ENCODE data around the gene BBOF1. TPM values are rescaled to one million over a fixed set of nuclear protein-coding genes. Genes with fewer than 3 reads are reported as not detected.
A peak's percentile ranks its signal among the peaks of the same experiment; 100 is the strongest.

BBOF1 gene
- total RNA-seq, 4 donors from 2014 or later, result 8.6 to 11.8 (median 9.9) TPM

DNA sequence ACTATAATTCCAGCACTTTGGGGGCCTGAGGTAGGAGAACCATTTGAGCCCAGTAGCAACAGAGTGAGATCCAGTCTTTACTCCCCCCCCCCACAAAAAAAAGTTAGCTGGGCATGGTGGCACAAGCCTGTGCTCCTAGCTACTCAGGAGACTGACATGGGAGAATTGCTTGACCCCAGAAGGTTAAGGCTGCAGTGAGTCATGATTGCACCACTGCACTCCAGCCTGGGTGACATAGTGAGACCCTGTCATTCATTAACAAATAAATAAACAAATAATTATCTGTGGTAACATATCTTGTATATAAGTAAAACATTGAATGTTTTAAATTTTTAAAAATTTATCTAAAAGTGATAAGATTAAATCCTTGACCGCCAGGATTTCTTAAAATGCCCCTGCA is 4.8 kb upstream of the BBOF1 start:
- Histone ChIP-seq H3K27ac (replicated peaks in 1 of 4) (no peak overlapping the region), H3K36me3 (peaks cover 0 to 37% (median 24%) of the 10 kb centered on the region in 4 donors), H3K9me3 (no peaks in the 10 kb centered on the region), H3K27me3 (no peaks in the 10 kb centered on the region), H3K4me3 (no peak overlapping the region), H3K4me1 (peaks cover 6 to 9% (median 7%) of the 10 kb centered on the region in 4 donors)
- WGBS, result 97% methylated on average over 1 of the region's 1 CpG
- TF ChIP-seq, protein P1, sequence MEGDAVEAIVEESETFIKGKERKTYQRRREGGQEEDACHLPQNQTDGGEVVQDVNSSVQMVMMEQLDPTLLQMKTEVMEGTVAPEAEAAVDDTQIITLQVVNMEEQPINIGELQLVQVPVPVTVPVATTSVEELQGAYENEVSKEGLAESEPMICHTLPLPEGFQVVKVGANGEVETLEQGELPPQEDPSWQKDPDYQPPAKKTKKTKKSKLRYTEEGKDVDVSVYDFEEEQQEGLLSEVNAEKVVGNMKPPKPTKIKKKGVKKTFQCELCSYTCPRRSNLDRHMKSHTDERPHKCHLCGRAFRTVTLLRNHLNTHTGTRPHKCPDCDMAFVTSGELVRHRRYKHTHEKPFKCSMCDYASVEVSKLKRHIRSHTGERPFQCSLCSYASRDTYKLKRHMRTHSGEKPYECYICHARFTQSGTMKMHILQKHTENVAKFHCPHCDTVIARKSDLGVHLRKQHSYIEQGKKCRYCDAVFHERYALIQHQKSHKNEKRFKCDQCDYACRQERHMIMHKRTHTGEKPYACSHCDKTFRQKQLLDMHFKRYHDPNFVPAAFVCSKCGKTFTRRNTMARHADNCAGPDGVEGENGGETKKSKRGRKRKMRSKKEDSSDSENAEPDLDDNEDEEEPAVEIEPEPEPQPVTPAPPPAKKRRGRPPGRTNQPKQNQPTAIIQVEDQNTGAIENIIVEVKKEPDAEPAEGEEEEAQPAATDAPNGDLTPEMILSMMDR (IDR thresholded peaks at IDR 0.05), result no peak
- TF ChIP-seq POLR2AphosphoS5 (IDR thresholded peaks at IDR 0.05) (no peak), POLR2A (IDR thresholded peaks at IDR 0.05; ENCODE audit: low read depth) (no peak), EP300 (IDR thresholded peaks at IDR 0.05) (no peak)
- intact Hi-C loops (cut with DNase I), result no loop called here
- DNase-seq (ENCODE audit: extremely low spot score), result no peak

DNA sequence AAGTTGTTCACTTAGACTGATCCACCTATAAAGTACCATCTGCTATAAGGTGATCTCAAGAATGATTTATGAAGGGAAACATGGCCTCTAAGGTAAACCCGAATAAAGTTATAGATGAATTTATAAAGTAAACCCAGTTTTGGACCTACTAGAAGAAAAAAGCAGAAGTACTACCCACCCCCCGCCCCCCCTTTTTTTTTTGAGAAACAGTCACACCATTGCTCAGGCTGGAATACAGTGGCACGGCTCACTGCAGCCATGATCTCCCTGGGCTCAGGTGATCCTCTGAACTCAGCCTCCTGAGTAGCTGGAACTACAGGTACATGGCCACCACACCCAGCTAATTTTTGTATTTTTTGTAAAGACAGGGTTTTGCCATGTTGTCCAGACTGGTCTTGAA is 4.0 kb upstream of the BBOF1 start:
- intact Hi-C loops (cut with DNase I), result loop anchor here (5.0 kb wide), 2 partner anchors 63 to 128 kb away; partner anchors contain the start of genes COQ6, FAM161B and ZNF410
- no peak for DNase-seq (ENCODE audit: extremely low spot score)

DNA sequence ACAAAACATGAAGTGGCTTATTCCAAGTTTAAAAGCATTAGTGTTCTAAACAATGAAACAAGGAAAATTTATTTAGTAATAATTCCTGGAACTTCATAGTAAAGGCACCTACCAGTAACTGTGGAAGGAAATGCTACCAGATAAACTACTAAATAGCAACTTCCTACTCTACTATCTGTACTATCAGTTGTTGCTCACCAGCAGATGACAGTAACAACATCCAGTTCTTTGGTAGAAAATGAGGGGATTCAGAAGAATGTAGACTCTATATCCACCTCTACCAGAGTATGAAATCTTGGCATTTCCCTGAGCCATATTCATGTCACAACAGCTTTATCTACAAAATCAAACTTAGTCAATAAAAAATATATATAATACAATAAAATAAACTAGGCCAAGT is 3.2 kb upstream of the BBOF1 start:
- H3K27ac ChIP-seq (replicated peaks in 1 of 4), result no peak overlapping the region
- no peaks in the 10 kb centered on the region for H3K27me3 ChIP-seq
- DNase-seq (ENCODE audit: extremely low spot score), result no peak
- intact Hi-C loops (cut with DNase I), result loop anchor here (5.0 kb wide), 2 partner anchors 64 to 129 kb away; partner anchors contain the start of genes COQ6, FAM161B and ZNF410
- no peaks in the 10 kb centered on the region for H3K9me3 ChIP-seq
- H3K36me3 ChIP-seq, result peaks cover 0 to 22% (median 12%) of the 10 kb centered on the region in 4 donors
- H3K4me3 ChIP-seq, result no peak overlapping the region
- TF ChIP-seq POLR2AphosphoS5 (IDR thresholded peaks at IDR 0.05), result no peak
- TF ChIP-seq EP300 (IDR thresholded peaks at IDR 0.05), result no peak
- TF ChIP-seq, protein P1 (IDR thresholded peaks at IDR 0.05), result no peak
- TF ChIP-seq POLR2A (IDR thresholded peaks at IDR 0.05; ENCODE audit: low read depth), result no peak
- H3K4me1 ChIP-seq, result peaks cover 11 to 23% (median 17%) of the 10 kb centered on the region in 4 donors

More for the DNA sequence above, 4.0 kb upstream of the BBOF1 start:
- Histone ChIP-seq H3K27me3 (no peaks in the 10 kb centered on the region), H3K27ac (replicated peaks in 1 of 4) (no peak overlapping the region), H3K4me3 (no peak overlapping the region), H3K9me3 (no peaks in the 10 kb centered on the region), H3K4me1 (peaks cover 11 to 17% (median 15%) of the 10 kb centered on the region in 4 donors), H3K36me3 (peaks cover 0 to 28% (median 16%) of the 10 kb centered on the region in 4 donors)
- WGBS, result 62% methylated on average over 3 of the region's 3 CpGs
- TF ChIP-seq, protein P1 (IDR thresholded peaks at IDR 0.05), result no peak
- TF ChIP-seq EP300 (IDR thresholded peaks at IDR 0.05) (no peak), POLR2A (IDR thresholded peaks at IDR 0.05; ENCODE audit: low read depth) (no peak), POLR2AphosphoS5 (IDR thresholded peaks at IDR 0.05) (no peak)

DNA sequence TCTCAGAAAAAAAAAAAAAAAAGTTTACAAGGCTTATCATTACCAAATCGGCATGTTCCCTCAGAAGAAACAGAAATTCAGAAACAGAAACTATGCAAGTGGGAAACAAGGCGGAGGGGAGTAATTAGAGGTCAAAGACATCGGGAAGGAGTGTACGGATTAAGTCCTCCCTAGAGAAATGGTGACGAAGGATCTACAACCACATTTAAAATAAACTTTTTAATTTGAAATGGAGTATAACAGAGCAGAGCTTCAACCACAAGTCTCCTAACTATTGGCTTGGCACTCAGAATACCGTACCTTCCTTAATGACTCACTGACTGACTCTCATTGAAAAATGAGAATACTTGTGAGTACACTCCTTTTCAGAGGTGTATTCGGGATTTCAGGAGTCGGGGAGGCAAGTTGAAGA is 969 bp upstream of the BBOF1 start:
- Histone ChIP-seq H3K27me3 (no peaks in the 10 kb centered on the region), H3K27ac (replicated peaks in 1 of 4) (peak overlapping the region; percentile 95 to 99 (median 98)), H3K36me3 (peaks cover 0 to 9% (median 2%) of the 10 kb centered on the region in 4 donors), H3K4me1 (peaks cover 11 to 23% (median 17%) of the 10 kb centered on the region in 4 donors), H3K4me3 (peak overlapping the region; percentile 80 to 91 (median 86)), H3K9me3 (no peaks in the 10 kb centered on the region)
- DNase-seq (ENCODE audit: extremely low spot score), result no peak
- WGBS, result 4% methylated on average over 8 of the region's 8 CpGs
- intact Hi-C loops (cut with DNase I), result loop anchor here (5.0 kb wide), 2 partner anchors 66 to 131 kb away; partner anchors contain the start of genes COQ6, FAM161B and ZNF410
- TF ChIP-seq POLR2AphosphoS5 (IDR thresholded peaks at IDR 0.05), result no peak
- TF ChIP-seq, protein P1 (IDR thresholded peaks at IDR 0.05), result no peak
